Measurements from ENCODE around the gene SBF1.

DNA sequence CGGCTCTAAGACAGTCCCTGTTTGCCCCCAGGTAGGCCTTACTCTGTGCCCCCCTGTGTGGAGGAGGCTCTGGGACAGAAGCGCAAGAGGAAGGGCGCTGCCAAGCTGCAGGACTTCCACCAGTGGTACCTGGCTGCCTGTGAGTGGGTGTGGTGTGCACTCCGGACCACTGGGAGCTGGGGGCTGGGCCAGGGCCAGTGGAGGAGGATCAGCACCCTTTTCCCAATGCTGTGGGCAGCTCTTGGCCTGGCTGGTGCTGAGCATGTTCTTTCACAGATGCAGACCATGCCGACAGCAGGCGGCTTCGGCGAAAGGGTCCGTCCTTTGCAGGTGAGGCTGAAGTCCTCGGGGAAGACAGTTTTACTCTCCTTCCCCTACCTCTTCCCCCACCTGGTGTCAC lies 46.9 kb upstream of the SBF1 start:
- TF ChIP-seq, protein P1, sequence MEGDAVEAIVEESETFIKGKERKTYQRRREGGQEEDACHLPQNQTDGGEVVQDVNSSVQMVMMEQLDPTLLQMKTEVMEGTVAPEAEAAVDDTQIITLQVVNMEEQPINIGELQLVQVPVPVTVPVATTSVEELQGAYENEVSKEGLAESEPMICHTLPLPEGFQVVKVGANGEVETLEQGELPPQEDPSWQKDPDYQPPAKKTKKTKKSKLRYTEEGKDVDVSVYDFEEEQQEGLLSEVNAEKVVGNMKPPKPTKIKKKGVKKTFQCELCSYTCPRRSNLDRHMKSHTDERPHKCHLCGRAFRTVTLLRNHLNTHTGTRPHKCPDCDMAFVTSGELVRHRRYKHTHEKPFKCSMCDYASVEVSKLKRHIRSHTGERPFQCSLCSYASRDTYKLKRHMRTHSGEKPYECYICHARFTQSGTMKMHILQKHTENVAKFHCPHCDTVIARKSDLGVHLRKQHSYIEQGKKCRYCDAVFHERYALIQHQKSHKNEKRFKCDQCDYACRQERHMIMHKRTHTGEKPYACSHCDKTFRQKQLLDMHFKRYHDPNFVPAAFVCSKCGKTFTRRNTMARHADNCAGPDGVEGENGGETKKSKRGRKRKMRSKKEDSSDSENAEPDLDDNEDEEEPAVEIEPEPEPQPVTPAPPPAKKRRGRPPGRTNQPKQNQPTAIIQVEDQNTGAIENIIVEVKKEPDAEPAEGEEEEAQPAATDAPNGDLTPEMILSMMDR (IDR thresholded peaks at IDR 0.05), result no peak
- TF ChIP-seq EZH2 (IDR thresholded peaks at IDR 0.05; ENCODE audit: borderline replicate concordance, insufficient read depth, low read depth, low read length, poor library complexity, severe bottlenecking), result no peak

All from B cell (primary cell).